K562 (cell line): ENCODE data around the gene CD52. TPM values are rescaled to one million over a fixed set of nuclear protein-coding genes. Genes with fewer than 3 reads are reported as not detected.

Experiments
- C11orf30 ChIP-seq: fragments of 450-650 bp; IDR thresholded peaks from 2 replicates; pipeline ENCODE4 v1.6.1; 2016; ENCODE audit warnings: low read depth, mild to moderate bottlenecking
- CSDE1 ChIP-seq, 2 experiments: fragments of 450-650 bp; IDR thresholded peaks; 2 replicates each; pipeline ENCODE4 v1.6.1; 2016; ENCODE audit warnings: mild to moderate bottlenecking in 1 of 2
- MAZ ChIP-seq, 2 experiments: fragments of 450-650 bp in 1 of 2; sonication (generic) in 1 of 2; formaldehyde crosslinking; IDR thresholded peaks in 1 of 2; conservative IDR thresholded peaks in 1 of 2; 2 replicates each; pipeline versions ENCODE4 v1.4.0 to v1.5.0; 2020; ENCODE audit warnings: mild to moderate bottlenecking in 1 of 2, missing genetic modification reagents in 1 of 2
- NFE2L1 ChIP-seq: fragments of 450-650 bp; IDR thresholded peaks from 2 replicates; pipeline ENCODE4 v1.6.1; 2016; ENCODE audit warnings: missing genetic modification characterization, low read depth, mild to moderate bottlenecking, missing compliant biosample characterization, moderate library complexity, borderline replicate concordance
- PHB2 ChIP-seq: fragments of 450-650 bp; IDR thresholded peaks from 2 replicates; pipeline ENCODE4 v1.6.1; 2017; ENCODE audit warnings: low read depth
- SNAPC5 ChIP-seq: fragments of 250-450 bp; sonication (Bioruptor Pico); IDR thresholded peaks from 2 replicates; pipeline ENCODE4 v1.8.0; 2021; ENCODE audit warnings: moderate library complexity, mild to moderate bottlenecking, inconsistent platforms
- TEAD4 ChIP-seq, 2 experiments: sonication (generic) in 1 of 2; formaldehyde crosslinking in 1 of 2; IDR thresholded peaks; 2 replicates each; pipeline versions ENCODE4 v1.6.1 to v1.8.0; 2012 to 2022; ENCODE audit warnings: borderline replicate concordance in 1 of 2, inconsistent platforms in 1 of 2, low read length in 1 of 2, mild to moderate bottlenecking in 1 of 2, missing genetic modification reagents in 1 of 2
- ZEB2 ChIP-seq: fragments of 450-650 bp; IDR thresholded peaks from 2 replicates; pipeline ENCODE4 v1.6.1; 2016
- ZNF143 ChIP-seq: sonication (generic); formaldehyde crosslinking; IDR thresholded peaks from 2 replicates; pipeline ENCODE4 v1.9.0; 2022; ENCODE audit warnings: mild to moderate bottlenecking, missing genetic modification reagents
- ZNF146 ChIP-seq: IDR thresholded peaks from one replicate; pipeline ENCODE4 v1.6.1; 2018; ENCODE audit warnings: missing compliant biosample characterization; ENCODE audit not compliant: unreplicated experiment
- ZNF197 ChIP-seq: fragments of 200-800 bp; sonication (Bioruptor generic); IDR thresholded peaks from 2 replicates; pipeline ENCODE4 v1.6.1; 2016; ENCODE audit warnings: low read depth, missing genetic modification characterization, missing compliant biosample characterization
- ZNF408 ChIP-seq: fragments of 250-450 bp; sonication (Bioruptor Pico); IDR thresholded peaks from 2 replicates; pipeline ENCODE4 v1.4.0; 2020; ENCODE audit warnings: low read depth, mild to moderate bottlenecking, moderate library complexity
- ZNF431 ChIP-seq: sonication (generic); formaldehyde crosslinking; IDR thresholded peaks from 2 replicates; pipeline ENCODE4 v1.8.0; 2022; ENCODE audit warnings: mild to moderate bottlenecking, missing genetic modification reagents
- polyA plus RNA-seq, 8 experiments: library from polyadenylated mRNA; depleted of rRNA in 4 of 8; stranded (reverse) in 5 of 8; unstranded in 3 of 8; fragments of >200 nt; fragmentation: Nextera tagmentation in 2 of 8; fragmentation: Illumina TruSeq in 1 of 8; extraction: Ambion mirVana in 2 of 8; extraction: Trizol in 1 of 8; gene quantifications; 2 replicates each; pipeline versions ENCODE4 v1.2.1 to v1.2.3, GENCODE V29; 2011 to 2014; ENCODE audit warnings: inconsistent platforms in 1 of 8, missing spikeins in 1 of 8
- total RNA-seq, 7 experiments: library from RNA; depleted of rRNA in 6 of 7; stranded (reverse); fragments of >200 nt in 6 of 7; fragmentation: Illumina TruSeq in 2 of 7; extraction: Trizol in 2 of 7; gene quantifications; 2 replicates each; pipeline versions ENCODE4 v1.2.1 to v1.2.3, GENCODE V29; 2011 to 2021; ENCODE audit warnings: low replicate concordance in 1 of 7
- TF ChIP-seq, protein P1 (sequence below): fragments of 200-600 bp; sonication (generic); IDR thresholded peaks from one replicate; pipeline ENCODE4 v1.6.1; 2012; ENCODE audit warnings: mild to moderate bottlenecking, low read depth, low read length, inconsistent platforms
- TF ChIP-seq, protein P2 (sequence below): fragments of 450-650 bp; conservative IDR thresholded peaks from 2 replicates; pipeline ENCODE4 v1.6.1; 2016; ENCODE audit warnings: missing genetic modification characterization, low read depth, mild to moderate bottlenecking, missing compliant biosample characterization, moderate library complexity

CD52 gene
- total and polyA plus RNA-seq, 9 of the 15 experiments (the other 6 are each of a cell fraction or from before 2014, with no cell fraction given), result 34.9 to 488 (median 173) TPM

DNA sequence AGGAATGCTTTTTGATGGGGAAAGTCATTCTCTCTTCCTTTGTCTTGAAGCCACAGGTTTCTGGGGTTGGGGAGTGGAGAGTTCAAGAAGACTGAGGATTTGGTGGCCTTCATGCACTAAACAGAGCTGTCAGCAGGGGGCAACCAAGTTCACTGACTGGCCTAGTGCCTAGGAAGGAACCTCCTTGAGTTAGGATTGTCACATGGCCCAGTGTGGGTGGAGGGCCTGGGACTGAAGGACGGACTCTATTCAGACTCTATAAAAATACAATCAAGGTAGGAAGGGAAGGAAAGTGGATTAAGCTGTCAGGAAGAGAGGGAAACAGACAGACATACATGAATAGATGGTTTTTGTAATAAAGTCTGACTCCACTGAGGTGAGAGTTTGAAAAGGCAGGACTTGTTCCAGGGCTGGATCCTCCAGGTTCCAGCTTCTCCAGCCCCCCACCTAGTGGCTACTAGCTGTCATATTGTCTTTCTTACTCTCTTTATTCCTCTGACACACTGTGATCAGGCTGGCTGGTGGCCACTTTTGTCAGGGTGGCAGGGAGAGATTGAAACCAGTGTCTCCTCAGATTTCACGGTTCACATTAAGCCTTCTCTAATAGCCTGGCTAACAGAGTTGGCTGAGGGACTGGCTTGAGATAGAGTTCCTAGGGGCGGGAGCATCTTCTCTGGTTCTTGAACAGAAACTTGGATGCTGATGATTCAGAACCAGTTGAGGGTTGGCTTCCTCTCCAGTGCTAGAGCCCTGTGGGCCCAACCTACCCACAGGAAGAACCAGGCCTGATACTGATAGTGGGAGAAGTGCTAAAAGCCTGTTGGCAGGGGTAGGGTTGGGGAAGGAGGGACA, 42.0 kb upstream of the CD52 start (continued):
- TF ChIP-seq, protein P1, sequence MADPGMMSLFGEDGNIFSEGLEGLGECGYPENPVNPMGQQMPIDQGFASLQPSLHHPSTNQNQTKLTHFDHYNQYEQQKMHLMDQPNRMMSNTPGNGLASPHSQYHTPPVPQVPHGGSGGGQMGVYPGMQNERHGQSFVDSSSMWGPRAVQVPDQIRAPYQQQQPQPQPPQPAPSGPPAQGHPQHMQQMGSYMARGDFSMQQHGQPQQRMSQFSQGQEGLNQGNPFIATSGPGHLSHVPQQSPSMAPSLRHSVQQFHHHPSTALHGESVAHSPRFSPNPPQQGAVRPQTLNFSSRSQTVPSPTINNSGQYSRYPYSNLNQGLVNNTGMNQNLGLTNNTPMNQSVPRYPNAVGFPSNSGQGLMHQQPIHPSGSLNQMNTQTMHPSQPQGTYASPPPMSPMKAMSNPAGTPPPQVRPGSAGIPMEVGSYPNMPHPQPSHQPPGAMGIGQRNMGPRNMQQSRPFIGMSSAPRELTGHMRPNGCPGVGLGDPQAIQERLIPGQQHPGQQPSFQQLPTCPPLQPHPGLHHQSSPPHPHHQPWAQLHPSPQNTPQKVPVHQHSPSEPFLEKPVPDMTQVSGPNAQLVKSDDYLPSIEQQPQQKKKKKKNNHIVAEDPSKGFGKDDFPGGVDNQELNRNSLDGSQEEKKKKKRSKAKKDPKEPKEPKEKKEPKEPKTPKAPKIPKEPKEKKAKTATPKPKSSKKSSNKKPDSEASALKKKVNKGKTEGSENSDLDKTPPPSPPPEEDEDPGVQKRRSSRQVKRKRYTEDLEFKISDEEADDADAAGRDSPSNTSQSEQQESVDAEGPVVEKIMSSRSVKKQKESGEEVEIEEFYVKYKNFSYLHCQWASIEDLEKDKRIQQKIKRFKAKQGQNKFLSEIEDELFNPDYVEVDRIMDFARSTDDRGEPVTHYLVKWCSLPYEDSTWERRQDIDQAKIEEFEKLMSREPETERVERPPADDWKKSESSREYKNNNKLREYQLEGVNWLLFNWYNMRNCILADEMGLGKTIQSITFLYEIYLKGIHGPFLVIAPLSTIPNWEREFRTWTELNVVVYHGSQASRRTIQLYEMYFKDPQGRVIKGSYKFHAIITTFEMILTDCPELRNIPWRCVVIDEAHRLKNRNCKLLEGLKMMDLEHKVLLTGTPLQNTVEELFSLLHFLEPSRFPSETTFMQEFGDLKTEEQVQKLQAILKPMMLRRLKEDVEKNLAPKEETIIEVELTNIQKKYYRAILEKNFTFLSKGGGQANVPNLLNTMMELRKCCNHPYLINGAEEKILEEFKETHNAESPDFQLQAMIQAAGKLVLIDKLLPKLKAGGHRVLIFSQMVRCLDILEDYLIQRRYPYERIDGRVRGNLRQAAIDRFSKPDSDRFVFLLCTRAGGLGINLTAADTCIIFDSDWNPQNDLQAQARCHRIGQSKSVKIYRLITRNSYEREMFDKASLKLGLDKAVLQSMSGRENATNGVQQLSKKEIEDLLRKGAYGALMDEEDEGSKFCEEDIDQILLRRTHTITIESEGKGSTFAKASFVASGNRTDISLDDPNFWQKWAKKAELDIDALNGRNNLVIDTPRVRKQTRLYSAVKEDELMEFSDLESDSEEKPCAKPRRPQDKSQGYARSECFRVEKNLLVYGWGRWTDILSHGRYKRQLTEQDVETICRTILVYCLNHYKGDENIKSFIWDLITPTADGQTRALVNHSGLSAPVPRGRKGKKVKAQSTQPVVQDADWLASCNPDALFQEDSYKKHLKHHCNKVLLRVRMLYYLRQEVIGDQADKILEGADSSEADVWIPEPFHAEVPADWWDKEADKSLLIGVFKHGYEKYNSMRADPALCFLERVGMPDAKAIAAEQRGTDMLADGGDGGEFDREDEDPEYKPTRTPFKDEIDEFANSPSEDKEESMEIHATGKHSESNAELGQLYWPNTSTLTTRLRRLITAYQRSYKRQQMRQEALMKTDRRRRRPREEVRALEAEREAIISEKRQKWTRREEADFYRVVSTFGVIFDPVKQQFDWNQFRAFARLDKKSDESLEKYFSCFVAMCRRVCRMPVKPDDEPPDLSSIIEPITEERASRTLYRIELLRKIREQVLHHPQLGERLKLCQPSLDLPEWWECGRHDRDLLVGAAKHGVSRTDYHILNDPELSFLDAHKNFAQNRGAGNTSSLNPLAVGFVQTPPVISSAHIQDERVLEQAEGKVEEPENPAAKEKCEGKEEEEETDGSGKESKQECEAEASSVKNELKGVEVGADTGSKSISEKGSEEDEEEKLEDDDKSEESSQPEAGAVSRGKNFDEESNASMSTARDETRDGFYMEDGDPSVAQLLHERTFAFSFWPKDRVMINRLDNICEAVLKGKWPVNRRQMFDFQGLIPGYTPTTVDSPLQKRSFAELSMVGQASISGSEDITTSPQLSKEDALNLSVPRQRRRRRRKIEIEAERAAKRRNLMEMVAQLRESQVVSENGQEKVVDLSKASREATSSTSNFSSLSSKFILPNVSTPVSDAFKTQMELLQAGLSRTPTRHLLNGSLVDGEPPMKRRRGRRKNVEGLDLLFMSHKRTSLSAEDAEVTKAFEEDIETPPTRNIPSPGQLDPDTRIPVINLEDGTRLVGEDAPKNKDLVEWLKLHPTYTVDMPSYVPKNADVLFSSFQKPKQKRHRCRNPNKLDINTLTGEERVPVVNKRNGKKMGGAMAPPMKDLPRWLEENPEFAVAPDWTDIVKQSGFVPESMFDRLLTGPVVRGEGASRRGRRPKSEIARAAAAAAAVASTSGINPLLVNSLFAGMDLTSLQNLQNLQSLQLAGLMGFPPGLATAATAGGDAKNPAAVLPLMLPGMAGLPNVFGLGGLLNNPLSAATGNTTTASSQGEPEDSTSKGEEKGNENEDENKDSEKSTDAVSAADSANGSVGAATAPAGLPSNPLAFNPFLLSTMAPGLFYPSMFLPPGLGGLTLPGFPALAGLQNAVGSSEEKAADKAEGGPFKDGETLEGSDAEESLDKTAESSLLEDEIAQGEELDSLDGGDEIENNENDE, result no peak
- TF ChIP-seq ZNF431 (CRISPR knock-in tag), result no peak
- TF ChIP-seq ZNF408 (CRISPR knock-in tag), result no peak
- no peak for TF ChIP-seq ZNF146 (CRISPR knock-in tag)
- TF ChIP-seq MAZ (CRISPR knock-in tag; conservative IDR thresholded peaks at IDR 0.05 in 1 of 2, IDR thresholded peaks at IDR 0.05 in 1 of 2), result no peak; a peak in 1 of 4 replicates
- TF ChIP-seq TEAD4 (IDR thresholded peaks at IDR 0.05; ENCODE audit: low read length), result no peak; the same call in 1 of the 2 replicates
- TF ChIP-seq TEAD4 (CRISPR knock-in tag; IDR thresholded peaks at IDR 0.05; ENCODE audit: borderline replicate concordance), result no peak
- no peak for TF ChIP-seq ZNF143 (CRISPR knock-in tag)
- no peak for TF ChIP-seq SNAPC5 (CRISPR knock-in tag)
- TF ChIP-seq CSDE1 (IDR thresholded peaks at IDR 0.05), result no peak
- no peak for TF ChIP-seq ZEB2
- TF ChIP-seq C11orf30, result no peak
- TF ChIP-seq PHB2, result no peak
- TF ChIP-seq ZNF197 (CRISPR knock-in tag), result no peak
- TF ChIP-seq NFE2L1, result no peak
- TF ChIP-seq, protein P2, sequence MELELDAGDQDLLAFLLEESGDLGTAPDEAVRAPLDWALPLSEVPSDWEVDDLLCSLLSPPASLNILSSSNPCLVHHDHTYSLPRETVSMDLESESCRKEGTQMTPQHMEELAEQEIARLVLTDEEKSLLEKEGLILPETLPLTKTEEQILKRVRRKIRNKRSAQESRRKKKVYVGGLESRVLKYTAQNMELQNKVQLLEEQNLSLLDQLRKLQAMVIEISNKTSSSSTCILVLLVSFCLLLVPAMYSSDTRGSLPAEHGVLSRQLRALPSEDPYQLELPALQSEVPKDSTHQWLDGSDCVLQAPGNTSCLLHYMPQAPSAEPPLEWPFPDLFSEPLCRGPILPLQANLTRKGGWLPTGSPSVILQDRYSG (tag), result no peak
